Measurements from ENCODE around the gene CCDC60.
A peak's percentile ranks its signal among the peaks of the same experiment; 100 is the strongest.

DNA sequence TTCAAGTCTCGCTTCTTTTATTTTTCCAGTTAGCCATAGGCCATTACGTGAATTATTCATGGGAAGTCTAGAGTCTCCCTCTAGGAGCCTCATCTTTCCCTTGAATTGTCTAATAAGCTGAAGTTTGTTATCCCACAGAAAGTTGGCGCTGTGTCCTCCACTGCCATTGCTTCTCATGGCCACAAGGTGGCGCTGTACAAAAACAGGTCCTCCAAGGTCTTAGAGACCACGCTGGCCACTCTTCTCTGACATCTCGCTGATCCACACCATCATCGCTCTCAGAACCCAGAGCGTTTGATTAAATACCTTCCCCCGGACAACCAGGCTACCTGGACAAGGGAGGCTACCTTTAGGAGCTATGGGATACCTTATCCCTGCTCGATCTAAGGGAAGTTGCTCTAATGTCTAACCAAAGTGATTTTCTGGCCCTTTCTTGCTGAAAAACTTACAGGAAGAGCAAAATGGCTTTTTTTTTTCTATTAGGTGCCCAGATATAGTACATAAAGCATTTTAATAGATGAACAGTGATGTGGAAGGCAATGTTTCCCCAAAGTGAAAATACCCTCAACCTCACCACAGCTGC, 110.0 kb downstream of the CCDC60 start:
- no peak for TF ChIP-seq BCL11A (IDR thresholded peaks at IDR 0.05; ENCODE audit: low read depth, low read length)
- TF ChIP-seq, protein P1, sequence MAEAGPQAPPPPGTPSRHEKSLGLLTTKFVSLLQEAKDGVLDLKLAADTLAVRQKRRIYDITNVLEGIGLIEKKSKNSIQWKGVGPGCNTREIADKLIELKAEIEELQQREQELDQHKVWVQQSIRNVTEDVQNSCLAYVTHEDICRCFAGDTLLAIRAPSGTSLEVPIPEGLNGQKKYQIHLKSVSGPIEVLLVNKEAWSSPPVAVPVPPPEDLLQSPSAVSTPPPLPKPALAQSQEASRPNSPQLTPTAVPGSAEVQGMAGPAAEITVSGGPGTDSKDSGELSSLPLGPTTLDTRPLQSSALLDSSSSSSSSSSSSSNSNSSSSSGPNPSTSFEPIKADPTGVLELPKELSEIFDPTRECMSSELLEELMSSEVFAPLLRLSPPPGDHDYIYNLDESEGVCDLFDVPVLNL (IDR thresholded peaks at IDR 0.05; ENCODE audit: low read depth, low read length) = no peak
- TF ChIP-seq RBBP5 (conservative IDR thresholded peaks at IDR 0.05) = no peak
- TF ChIP-seq SIN3A (IDR thresholded peaks at IDR 0.05; ENCODE audit: low read depth, low read length) = no peak
- TF ChIP-seq RAD21 (IDR thresholded peaks at IDR 0.05; ENCODE audit: insufficient read depth, low read depth, low read length) = peak; percentile 63
- TF ChIP-seq FOXK2 (IDR thresholded peaks at IDR 0.05) = no peak
- no peak for TF ChIP-seq POU2F2 (IDR thresholded peaks at IDR 0.05; ENCODE audit: borderline replicate concordance, low read depth, low read length)
- no peak for TF ChIP-seq SREBF1 (IDR thresholded peaks at IDR 0.05; ENCODE audit: low read length)
- no peak for TF ChIP-seq PML (IDR thresholded peaks at IDR 0.05; ENCODE audit: low read length)
- TF ChIP-seq, protein P2, sequence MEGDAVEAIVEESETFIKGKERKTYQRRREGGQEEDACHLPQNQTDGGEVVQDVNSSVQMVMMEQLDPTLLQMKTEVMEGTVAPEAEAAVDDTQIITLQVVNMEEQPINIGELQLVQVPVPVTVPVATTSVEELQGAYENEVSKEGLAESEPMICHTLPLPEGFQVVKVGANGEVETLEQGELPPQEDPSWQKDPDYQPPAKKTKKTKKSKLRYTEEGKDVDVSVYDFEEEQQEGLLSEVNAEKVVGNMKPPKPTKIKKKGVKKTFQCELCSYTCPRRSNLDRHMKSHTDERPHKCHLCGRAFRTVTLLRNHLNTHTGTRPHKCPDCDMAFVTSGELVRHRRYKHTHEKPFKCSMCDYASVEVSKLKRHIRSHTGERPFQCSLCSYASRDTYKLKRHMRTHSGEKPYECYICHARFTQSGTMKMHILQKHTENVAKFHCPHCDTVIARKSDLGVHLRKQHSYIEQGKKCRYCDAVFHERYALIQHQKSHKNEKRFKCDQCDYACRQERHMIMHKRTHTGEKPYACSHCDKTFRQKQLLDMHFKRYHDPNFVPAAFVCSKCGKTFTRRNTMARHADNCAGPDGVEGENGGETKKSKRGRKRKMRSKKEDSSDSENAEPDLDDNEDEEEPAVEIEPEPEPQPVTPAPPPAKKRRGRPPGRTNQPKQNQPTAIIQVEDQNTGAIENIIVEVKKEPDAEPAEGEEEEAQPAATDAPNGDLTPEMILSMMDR (IDR thresholded peaks at IDR 0.05 in 2 of 3, conservative IDR thresholded peaks at IDR 0.05 in 1 of 3; ENCODE audit: control insufficient read depth in 2 of 3, extremely low read depth in 1 of 3, insufficient read depth in 1 of 3, low read depth in 3 of 3, low read length in 3 of 3) = peak; percentile 95 to 99 (median 98); a peak in 5 of 6 replicates

Data from GM12878 (cell line).